Fibroblast of pulmonary artery (primary cell): ENCODE data around the gene FAM47E.

Experiments used
- DNase-seq: peaks from one replicate; pipeline ENCODE4 v3.0.0-alpha.2; 2010; ENCODE audit warnings: low read depth
- H3K4me3 ChIP-seq: replicated peaks from 2 replicates; pipeline ENCODE4 v1.5.1; 2011; ENCODE audit warnings: low read depth, mild to moderate bottlenecking, control low read depth, low read length, moderate library complexity
- TF ChIP-seq, protein P1 (sequence below): IDR thresholded peaks from 2 replicates; pipeline ENCODE4 v1.5.1; 2011; ENCODE audit warnings: mild to moderate bottlenecking, control low read depth, low read length, inconsistent platforms; ENCODE audit errors: missing control alignments

Gene FAM47E

DNA sequence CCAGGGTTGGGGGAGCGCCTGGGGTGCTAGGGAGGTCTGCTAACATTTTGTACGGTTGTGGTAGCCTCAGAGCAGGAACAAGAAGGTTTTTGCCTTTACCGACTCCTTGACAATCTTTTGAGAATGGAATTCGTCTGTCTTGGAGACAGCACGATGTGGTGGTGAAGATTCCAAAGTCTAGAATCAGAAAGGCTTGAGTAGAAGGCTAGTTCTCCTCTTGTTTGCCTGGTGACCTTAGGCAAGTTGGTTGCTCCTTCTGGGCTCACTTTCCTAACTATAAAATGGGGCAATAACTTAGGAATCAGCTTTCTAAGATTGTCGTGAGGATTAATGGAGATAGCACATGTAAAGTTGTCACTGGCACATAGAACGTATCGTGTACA, 741 bp downstream of the FAM47E start:
- H3K4me3 ChIP-seq, result no peak overlapping the region
- DNase-seq, result no peak
- TF ChIP-seq, protein P1, sequence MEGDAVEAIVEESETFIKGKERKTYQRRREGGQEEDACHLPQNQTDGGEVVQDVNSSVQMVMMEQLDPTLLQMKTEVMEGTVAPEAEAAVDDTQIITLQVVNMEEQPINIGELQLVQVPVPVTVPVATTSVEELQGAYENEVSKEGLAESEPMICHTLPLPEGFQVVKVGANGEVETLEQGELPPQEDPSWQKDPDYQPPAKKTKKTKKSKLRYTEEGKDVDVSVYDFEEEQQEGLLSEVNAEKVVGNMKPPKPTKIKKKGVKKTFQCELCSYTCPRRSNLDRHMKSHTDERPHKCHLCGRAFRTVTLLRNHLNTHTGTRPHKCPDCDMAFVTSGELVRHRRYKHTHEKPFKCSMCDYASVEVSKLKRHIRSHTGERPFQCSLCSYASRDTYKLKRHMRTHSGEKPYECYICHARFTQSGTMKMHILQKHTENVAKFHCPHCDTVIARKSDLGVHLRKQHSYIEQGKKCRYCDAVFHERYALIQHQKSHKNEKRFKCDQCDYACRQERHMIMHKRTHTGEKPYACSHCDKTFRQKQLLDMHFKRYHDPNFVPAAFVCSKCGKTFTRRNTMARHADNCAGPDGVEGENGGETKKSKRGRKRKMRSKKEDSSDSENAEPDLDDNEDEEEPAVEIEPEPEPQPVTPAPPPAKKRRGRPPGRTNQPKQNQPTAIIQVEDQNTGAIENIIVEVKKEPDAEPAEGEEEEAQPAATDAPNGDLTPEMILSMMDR, result no peak

DNA sequence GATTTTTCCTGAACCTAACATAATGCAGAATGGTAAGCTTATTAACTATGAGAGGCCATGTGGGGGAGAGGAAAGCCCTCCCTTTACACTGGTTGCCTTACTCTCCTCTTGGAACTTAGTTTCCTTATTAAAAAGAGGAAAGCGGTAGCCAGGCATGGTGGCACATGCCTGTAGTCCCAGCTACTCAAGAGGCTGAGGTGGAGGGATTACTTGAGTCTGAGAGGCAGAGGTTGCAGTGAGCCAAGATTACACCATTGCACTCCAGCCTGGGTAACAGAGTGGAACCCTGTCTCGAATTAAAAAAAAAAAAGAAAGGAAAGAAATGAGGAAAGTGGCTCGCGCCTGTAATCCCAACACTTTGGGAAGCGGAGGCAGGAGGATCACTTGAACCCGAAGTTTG, 2.0 kb downstream of the FAM47E start:
- no peak overlapping the region for H3K4me3 ChIP-seq
- TF ChIP-seq, protein P1, result no peak
- no peak for DNase-seq

DNA sequence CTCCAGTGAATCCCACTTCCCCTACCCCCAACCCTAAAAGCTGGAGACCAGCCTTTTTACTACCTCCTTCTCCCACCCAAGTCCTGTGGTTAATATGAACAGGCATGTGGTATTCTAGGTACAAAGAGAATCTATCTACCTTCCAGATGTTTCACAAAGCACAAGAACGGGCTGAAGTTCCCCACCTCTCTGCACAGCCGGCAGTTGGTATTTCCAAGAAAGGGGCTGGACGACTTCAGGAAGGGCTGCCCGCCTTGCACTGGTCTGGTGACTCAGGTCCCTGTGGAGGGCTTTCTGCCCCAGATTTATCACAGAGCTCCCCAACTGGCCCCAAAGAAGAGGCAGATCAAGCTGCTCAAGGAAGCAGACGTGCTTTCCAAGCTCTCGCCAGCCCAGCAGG, 4.5 kb downstream of the FAM47E start:
- DNase-seq, result no peak
- TF ChIP-seq, protein P1, result no peak
- no peak overlapping the region for H3K4me3 ChIP-seq

DNA sequence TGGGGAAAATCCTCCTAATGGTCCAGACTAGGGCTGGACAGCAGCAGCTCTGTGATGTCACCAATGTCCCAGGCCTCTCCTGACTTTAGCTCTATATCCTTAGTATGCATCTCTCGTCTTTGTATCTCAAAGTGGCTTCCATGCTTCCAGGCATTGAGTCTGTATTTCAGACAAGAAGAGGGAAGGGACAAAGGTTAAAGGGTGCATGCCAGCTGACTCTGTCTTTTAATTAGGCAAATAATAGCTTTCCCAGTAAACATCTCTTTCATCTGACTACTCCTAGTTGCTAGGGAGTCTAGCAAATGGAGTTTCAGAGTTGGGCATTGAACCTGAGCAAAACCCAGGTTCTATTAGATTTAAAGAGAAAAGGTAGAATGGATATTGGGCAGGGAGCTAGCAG, 5.4 kb downstream of the FAM47E start:
- no peak for DNase-seq
- TF ChIP-seq, protein P1, result no peak
- H3K4me3 ChIP-seq, result no peak overlapping the region

DNA sequence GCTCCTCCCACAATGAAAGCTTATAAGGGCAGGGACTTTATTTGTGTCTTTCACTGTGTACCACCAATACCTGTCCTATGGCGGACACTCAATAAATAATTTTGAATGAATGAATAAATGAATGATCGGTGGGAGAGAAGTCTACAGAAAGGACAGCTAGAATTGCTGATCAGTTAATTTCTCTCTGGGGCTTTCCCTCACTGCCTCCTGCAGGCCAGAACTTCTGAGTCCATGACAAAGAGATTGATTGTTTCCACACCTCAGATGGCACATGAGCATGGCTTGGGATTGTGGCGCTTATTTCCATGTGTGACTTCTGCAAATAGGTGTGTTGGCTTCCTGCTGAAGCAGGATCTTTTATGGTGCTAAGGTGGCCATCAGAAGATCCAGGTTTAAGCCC, 6.3 kb downstream of the FAM47E start:
- no peak overlapping the region for H3K4me3 ChIP-seq
- TF ChIP-seq, protein P1, result no peak
- no peak for DNase-seq

DNA sequence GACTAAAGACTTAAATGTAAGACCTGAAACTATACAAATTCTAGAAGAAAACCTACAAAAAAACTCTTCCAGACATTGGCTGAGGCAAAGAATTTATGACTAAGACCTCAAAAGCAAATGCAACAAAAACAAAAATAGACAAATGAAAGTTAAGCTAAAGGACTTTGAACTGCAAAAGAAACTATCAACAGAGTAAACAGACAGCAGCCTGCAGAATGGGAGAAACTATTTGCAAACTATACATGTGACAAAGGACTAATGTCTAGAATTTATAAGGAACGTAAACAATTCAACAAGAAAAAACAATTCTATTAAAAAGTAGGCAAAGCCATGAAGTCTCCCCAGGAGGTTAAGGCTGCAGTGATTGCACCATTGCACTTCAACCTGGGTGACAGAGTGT, 9.1 kb downstream of the FAM47E start:
- TF ChIP-seq, protein P1, result no peak
- no peak overlapping the region for H3K4me3 ChIP-seq
- no peak for DNase-seq

DNA sequence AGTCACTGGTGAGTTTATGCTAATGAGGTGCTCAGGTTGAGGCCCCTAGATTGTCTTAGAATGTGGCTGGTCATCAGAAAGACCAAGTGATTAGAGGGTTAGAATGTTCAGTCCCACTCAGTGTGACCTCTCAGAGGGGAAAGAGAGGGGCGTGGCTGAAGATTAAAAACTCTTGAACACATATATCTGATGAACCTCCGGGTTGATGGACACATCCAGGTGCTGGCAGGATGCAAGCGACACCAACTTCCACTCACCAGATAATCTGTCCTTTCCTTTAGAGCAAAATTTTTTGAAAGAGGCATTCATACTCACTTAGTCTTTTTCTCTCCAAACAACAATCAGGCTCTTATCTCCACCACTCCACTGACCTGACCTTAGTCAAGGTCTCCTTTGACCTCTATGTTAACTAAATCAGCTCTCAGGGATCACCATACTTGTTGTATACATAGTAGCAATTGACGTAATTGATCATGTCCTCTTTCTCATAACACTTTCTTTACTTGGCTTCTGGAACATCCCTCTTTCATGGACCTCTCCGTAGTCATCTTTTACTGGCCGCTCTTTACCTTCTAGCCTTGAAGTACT, 14.2 kb downstream of the FAM47E start:
- TF ChIP-seq, protein P1, result no peak
- DNase-seq, result no peak
- no peak overlapping the region for H3K4me3 ChIP-seq
